PC-3 (cell line): ENCODE data around the gene CRTC3. TPM values are rescaled to one million over a fixed set of nuclear protein-coding genes. Genes with fewer than 3 reads are reported as not detected.

ENCODE experiments used
- ATAC-seq: fragments of 200-7000 bp; cut with Tn5 transposase; 2 replicates; pipeline ENCODE4 v1.9.1; 2020; ENCODE audit warnings: mild to moderate bottlenecking, moderate library complexity
- BruUV-seq: library from RNA; stranded (reverse); fragments of 400-500 nt; replicated peaks from 2 replicates; lab custom pipeline; 2021; lab: Mats Ljungman, UMichigan
- CTCF ChIA-PET: fragments of 300-600 bp; sonication (Branson Sonifier 250); formaldehyde crosslinking; loops from one replicate; lab custom pipeline; 2022; ENCODE audit warnings: antibody characterized with exemption; lab: Charles Lee
- POLR2A ChIA-PET: fragments of 300-600 bp; sonication (Branson Sonifier 250); formaldehyde crosslinking; loops from one replicate; lab custom pipeline; 2022; ENCODE audit warnings: antibody characterized with exemption; ENCODE audit not compliant: unreplicated experiment; lab: Charles Lee
- DNase-seq: peaks from one replicate; pipeline ENCODE4 v3.0.0-alpha.2; 2015
- H2AFZ ChIP-seq: fragments of 300-600 bp; sonication (generic); 2 replicates; pipeline ENCODE4 v1.6.0; 2016; ENCODE audit warnings: antibody characterized with exemption, low read length
- H3F3A ChIP-seq: fragments of 300-600 bp; sonication (generic); one replicate; pipeline ENCODE4 v1.6.0; 2017; ENCODE audit warnings: antibody characterized with exemption, low read length, control low read depth, mild to moderate bottlenecking; ENCODE audit not compliant: unreplicated experiment
- H3K27ac ChIP-seq: fragments of 300-600 bp; sonication (generic); 2 replicates; pipeline ENCODE4 v1.5.1; 2016; ENCODE audit warnings: mild to moderate bottlenecking, low read length
- H3K27me3 ChIP-seq: fragments of 300-600 bp; sonication (generic); 2 replicates; pipeline ENCODE4 v1.6.1; 2016; ENCODE audit warnings: low read length, mixed read lengths
- H3K36me3 ChIP-seq: fragments of 300-600 bp; sonication (generic); 2 replicates; pipeline ENCODE4 v1.6.1; 2016; ENCODE audit warnings: low read depth, mixed run types, low read length, mixed read lengths
- H3K4me1 ChIP-seq: fragments of 300-600 bp; sonication (generic); 2 replicates; pipeline ENCODE4 v1.5.1; 2016; ENCODE audit warnings: low read length; ENCODE audit not compliant: insufficient read depth
- H3K4me2 ChIP-seq: fragments of 300-600 bp; sonication (generic); 2 replicates; pipeline ENCODE4 v1.6.0; 2016; ENCODE audit warnings: low read length
- H3K4me3 ChIP-seq: fragments of 300-600 bp; sonication (generic); 2 replicates; pipeline ENCODE4 v1.5.1; 2016; ENCODE audit warnings: mild to moderate bottlenecking, low read length, mixed read lengths
- H3K79me2 ChIP-seq: fragments of 300-600 bp; sonication (generic); 2 replicates; pipeline ENCODE4 v1.6.1; 2017; ENCODE audit warnings: low read length, mixed read lengths
- H3K9ac ChIP-seq: fragments of 300-600 bp; sonication (generic); 2 replicates; pipeline ENCODE4 v1.6.0; 2016; ENCODE audit warnings: mild to moderate bottlenecking, low read length
- H3K9me2 ChIP-seq: fragments of 300-600 bp; sonication (generic); replicated peaks from 2 replicates; pipeline ENCODE4 v1.6.1; 2016; ENCODE audit warnings: mixed run types, low read length, mixed read lengths
- H3K9me3 ChIP-seq: fragments of 300-600 bp; sonication (generic); 2 replicates; pipeline ENCODE4 v1.6.1; 2016; ENCODE audit warnings: low read length, mixed read lengths
- H4K20me1 ChIP-seq: fragments of 300-600 bp; sonication (generic); 2 replicates; pipeline ENCODE4 v1.6.1; 2016; ENCODE audit warnings: low read length, mixed read lengths
- EZH2 ChIP-seq: fragments of 300-600 bp; sonication (generic); IDR thresholded peaks from one replicate; pipeline ENCODE4 v1.6.1; 2017; ENCODE audit warnings: antibody characterized with exemption, mild to moderate bottlenecking, low read length; ENCODE audit not compliant: unreplicated experiment
- EZH2phosphoT487 ChIP-seq: fragments of 300-600 bp; sonication (generic); IDR thresholded peaks from 2 replicates; pipeline ENCODE4 v1.6.1; 2018; ENCODE audit warnings: mild to moderate bottlenecking, antibody characterized with exemption, low read length, borderline replicate concordance
- intact Hi-C: fragments of 100-400 bp; cut with micrococcal nuclease; formaldehyde crosslinking; loops from 2 replicates; pipeline ENCODE4 v1.9.0; 2023
- total RNA-seq: library from RNA; depleted of rRNA; stranded (reverse); fragments of >200 nt; gene quantifications from 2 replicates; pipeline ENCODE4 v1.2.3, GENCODE V29; 2014
- TF ChIP-seq, protein P1 (sequence below): fragments of 300-600 bp; sonication (generic); conservative IDR thresholded peaks from 2 replicates; pipeline ENCODE4 v1.5.1; 2017; ENCODE audit warnings: antibody characterized with exemption, low read depth, mild to moderate bottlenecking, low read length

Gene CRTC3
- total RNA-seq, 1 experiment from 2014 or later = 12.4 TPM

GRCh38 chr15:90583471-90584252 is 53.9 kb downstream of the CRTC3 start:
- no peaks in the 10 kb centered on the region for H3F3A ChIP-seq
- no peaks in the 10 kb centered on the region for H3K4me1 ChIP-seq
- ATAC-seq (no peak), DNase-seq (no peak)
- no peaks in the 10 kb centered on the region for H3K27me3 ChIP-seq
- no peak overlapping the region for H3K4me2 ChIP-seq
- ChIA-PET POLR2A (no interaction called here), CTCF (no interaction called here)
- no peaks in the 10 kb centered on the region for H3K9me3 ChIP-seq
- BruUV-seq = no TSS peak
- H3K4me3 ChIP-seq = no peak overlapping the region
- no peaks in the 10 kb centered on the region for H3K36me3 ChIP-seq
- intact Hi-C loops = no loop called here
- H3K9me2 ChIP-seq = no peaks in the 10 kb centered on the region
- no peak overlapping the region for H2AFZ ChIP-seq
- H3K27ac ChIP-seq = no peak overlapping the region
- H4K20me1 ChIP-seq = no peaks in the 10 kb centered on the region
- TF ChIP-seq, protein P1, sequence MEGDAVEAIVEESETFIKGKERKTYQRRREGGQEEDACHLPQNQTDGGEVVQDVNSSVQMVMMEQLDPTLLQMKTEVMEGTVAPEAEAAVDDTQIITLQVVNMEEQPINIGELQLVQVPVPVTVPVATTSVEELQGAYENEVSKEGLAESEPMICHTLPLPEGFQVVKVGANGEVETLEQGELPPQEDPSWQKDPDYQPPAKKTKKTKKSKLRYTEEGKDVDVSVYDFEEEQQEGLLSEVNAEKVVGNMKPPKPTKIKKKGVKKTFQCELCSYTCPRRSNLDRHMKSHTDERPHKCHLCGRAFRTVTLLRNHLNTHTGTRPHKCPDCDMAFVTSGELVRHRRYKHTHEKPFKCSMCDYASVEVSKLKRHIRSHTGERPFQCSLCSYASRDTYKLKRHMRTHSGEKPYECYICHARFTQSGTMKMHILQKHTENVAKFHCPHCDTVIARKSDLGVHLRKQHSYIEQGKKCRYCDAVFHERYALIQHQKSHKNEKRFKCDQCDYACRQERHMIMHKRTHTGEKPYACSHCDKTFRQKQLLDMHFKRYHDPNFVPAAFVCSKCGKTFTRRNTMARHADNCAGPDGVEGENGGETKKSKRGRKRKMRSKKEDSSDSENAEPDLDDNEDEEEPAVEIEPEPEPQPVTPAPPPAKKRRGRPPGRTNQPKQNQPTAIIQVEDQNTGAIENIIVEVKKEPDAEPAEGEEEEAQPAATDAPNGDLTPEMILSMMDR = no peak
- TF ChIP-seq EZH2phosphoT487 (no peak), EZH2 (no peak)
- no peak overlapping the region for H3K9ac ChIP-seq
- H3K79me2 ChIP-seq = no peaks in the 10 kb centered on the region

DNA sequence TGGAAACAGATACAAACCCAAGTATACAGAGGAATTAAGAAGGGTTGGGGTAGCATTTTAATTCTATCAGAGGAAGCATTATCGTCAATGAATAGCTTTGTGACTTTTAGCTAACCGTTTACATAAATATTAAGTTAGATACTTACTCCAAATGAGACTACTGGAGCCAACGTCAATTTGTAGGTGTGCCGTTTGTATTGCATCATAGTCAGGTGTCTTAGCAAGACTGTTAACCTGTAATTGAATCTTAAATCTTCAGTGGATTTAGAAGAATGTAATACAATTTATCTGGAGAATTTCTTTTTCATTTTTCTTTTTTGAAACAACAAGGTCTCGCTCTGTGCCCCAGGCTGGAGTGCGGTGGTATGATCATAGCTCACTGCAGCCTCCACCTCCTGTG is 55.1 kb downstream of the CRTC3 start:
- Histone ChIP-seq H3K4me1 (no peaks in the 10 kb centered on the region), H3K27me3 (no peaks in the 10 kb centered on the region), H3K79me2 (no peaks in the 10 kb centered on the region), H2AFZ (no peak overlapping the region), H3K36me3 (no peaks in the 10 kb centered on the region), H3K4me3 (no peak overlapping the region), H3F3A (no peaks in the 10 kb centered on the region), H3K27ac (no peak overlapping the region), H3K9ac (no peak overlapping the region), H3K9me2 (no peaks in the 10 kb centered on the region), H3K9me3 (no peaks in the 10 kb centered on the region), H3K4me2 (no peak overlapping the region), H4K20me1 (no peaks in the 10 kb centered on the region)
- ChIA-PET POLR2A (no interaction called here), CTCF (no interaction called here)
- no TSS peak for BruUV-seq
- no peak for ATAC-seq
- intact Hi-C loops = no loop called here
- TF ChIP-seq EZH2 (no peak), EZH2phosphoT487 (no peak)
- TF ChIP-seq, protein P1 = no peak
- no peak for DNase-seq

DNA sequence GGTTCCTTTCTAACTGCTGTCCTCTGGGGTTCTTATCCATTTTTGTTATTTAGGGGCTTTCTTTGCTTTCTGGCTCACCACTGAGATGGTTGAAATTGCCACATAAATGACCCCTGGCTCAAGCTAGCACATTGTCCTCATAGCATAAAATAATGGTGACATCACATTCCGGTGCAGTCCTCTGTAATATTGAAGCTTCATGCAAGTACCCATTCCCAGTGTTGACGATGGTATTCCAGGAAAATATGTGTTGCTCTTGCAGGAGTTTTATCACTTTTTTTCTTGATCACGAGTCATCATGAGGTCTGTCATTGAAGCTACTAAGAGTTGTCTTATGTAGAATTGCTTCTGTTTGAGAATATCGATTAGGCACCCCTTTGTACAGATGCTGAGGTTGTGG is 56.1 kb downstream of the CRTC3 start:
- H2AFZ ChIP-seq = no peak overlapping the region
- H3K36me3 ChIP-seq = no peaks in the 10 kb centered on the region
- H3K9me3 ChIP-seq = no peaks in the 10 kb centered on the region
- no peaks in the 10 kb centered on the region for H4K20me1 ChIP-seq
- H3K4me1 ChIP-seq = no peaks in the 10 kb centered on the region
- intact Hi-C loops = no loop called here
- H3K27ac ChIP-seq = no peak overlapping the region
- CTCF ChIA-PET = no interaction called here
- no peak for TF ChIP-seq EZH2phosphoT487
- no peak for TF ChIP-seq EZH2
- TF ChIP-seq, protein P1 = no peak
- no peaks in the 10 kb centered on the region for H3K27me3 ChIP-seq
- no TSS peak for BruUV-seq
- no peak for DNase-seq
- H3K9me2 ChIP-seq = no peaks in the 10 kb centered on the region
- no peak for ATAC-seq
- H3K9ac ChIP-seq = no peak overlapping the region
- H3K4me3 ChIP-seq = no peak overlapping the region
- H3K79me2 ChIP-seq = no peaks in the 10 kb centered on the region
- no peak overlapping the region for H3K4me2 ChIP-seq
- POLR2A ChIA-PET = no interaction called here
- H3F3A ChIP-seq = no peaks in the 10 kb centered on the region
